ENCODE results near the gene CTR9.

CTR9 gene

GRCh38 chr11:10785146-10785474 is 34.1 kb downstream of the CTR9 start:
- Mint-ChIP-seq H3K9me3 (no peaks in the 10 kb centered on the region), H3K4me1 (ENCODE audit: low read depth) (no peaks in the 10 kb centered on the region), H3K4me3 (no peak overlapping the region), H3K27ac (no peak overlapping the region), H3K36me3 (ENCODE audit: low read depth) (peaks cover under 1% of the 10 kb centered on the region), H3K27me3 (no peaks in the 10 kb centered on the region)

GRCh38 chr11:10786451-10786850 is 35.4 kb downstream of the CTR9 start:
- no peaks in the 10 kb centered on the region for H3K27me3 Mint-ChIP-seq
- no peak overlapping the region for H3K27ac Mint-ChIP-seq
- no peaks in the 10 kb centered on the region for H3K9me3 Mint-ChIP-seq
- no peak overlapping the region for H3K4me3 Mint-ChIP-seq
- H3K4me1 Mint-ChIP-seq (ENCODE audit: low read depth): no peaks in the 10 kb centered on the region
- no peaks in the 10 kb centered on the region for H3K36me3 Mint-ChIP-seq (ENCODE audit: low read depth)

- H3K36me3 Mint-ChIP-seq (ENCODE audit: low read depth): peaks cover 24% of the 10 kb centered on the region
- peaks cover 10% of the 10 kb centered on the region for H3K27me3 Mint-ChIP-seq
- H3K4me3 Mint-ChIP-seq: peak overlapping the region; percentile 5
- no peaks in the 10 kb centered on the region for H3K9me3 Mint-ChIP-seq
- peaks cover 20% of the 10 kb centered on the region for H3K4me1 Mint-ChIP-seq (ENCODE audit: low read depth)
- no peak overlapping the region for H3K27ac Mint-ChIP-seq
Measured at GRCh38 chr11:10792385-10793068, 41.5 kb downstream of the CTR9 start.

GRCh38 chr11:10793470-10794255 is 42.6 kb downstream of the CTR9 start:
- Mint-ChIP-seq H3K36me3 (ENCODE audit: low read depth) (peaks cover 36% of the 10 kb centered on the region), H3K9me3 (no peaks in the 10 kb centered on the region), H3K27ac (no peak overlapping the region), H3K4me3 (no peak overlapping the region), H3K4me1 (ENCODE audit: low read depth) (peaks cover 28% of the 10 kb centered on the region), H3K27me3 (peaks cover 10% of the 10 kb centered on the region)

GRCh38 chr11:10796191-10796590 is 45.1 kb downstream of the CTR9 start:
- Mint-ChIP-seq H3K4me3 (no peak overlapping the region), H3K27me3 (peaks cover 10% of the 10 kb centered on the region), H3K9me3 (no peaks in the 10 kb centered on the region), H3K27ac (no peak overlapping the region), H3K4me1 (ENCODE audit: low read depth) (peaks cover 53% of the 10 kb centered on the region), H3K36me3 (ENCODE audit: low read depth) (peaks cover 61% of the 10 kb centered on the region)

- H3K4me1 Mint-ChIP-seq (ENCODE audit: low read depth): peaks cover 61% of the 10 kb centered on the region
Measured at GRCh38 chr11:10797001-10797400, 46.0 kb downstream of the CTR9 start.

GRCh38 chr11:10797531-10797930 is 46.5 kb downstream of the CTR9 start:
- Mint-ChIP-seq H3K27ac (no peak overlapping the region), H3K4me1 (ENCODE audit: low read depth) (peaks cover 62% of the 10 kb centered on the region), H3K36me3 (ENCODE audit: low read depth) (peaks cover 74% of the 10 kb centered on the region), H3K9me3 (no peaks in the 10 kb centered on the region), H3K4me3 (no peak overlapping the region), H3K27me3 (peaks cover 6% of the 10 kb centered on the region)

More at GRCh38 chr11:10797001-10797400, 46.0 kb downstream of the CTR9 start:
- Mint-ChIP-seq H3K9me3 (no peaks in the 10 kb centered on the region), H3K27ac (peak overlapping the region; percentile 17), H3K4me3 (no peak overlapping the region), H3K27me3 (peaks cover 7% of the 10 kb centered on the region), H3K36me3 (ENCODE audit: low read depth) (peaks cover 69% of the 10 kb centered on the region)

- no peaks in the 10 kb centered on the region for H3K27me3 Mint-ChIP-seq
- H3K9me3 Mint-ChIP-seq: no peaks in the 10 kb centered on the region
- H3K4me3 Mint-ChIP-seq: no peak overlapping the region
- H3K27ac Mint-ChIP-seq: no peak overlapping the region
- H3K4me1 Mint-ChIP-seq (ENCODE audit: low read depth): peaks cover 64% of the 10 kb centered on the region
- H3K36me3 Mint-ChIP-seq (ENCODE audit: low read depth): peaks cover 83% of the 10 kb centered on the region
Measured at GRCh38 chr11:10798330-10798928, 47.4 kb downstream of the CTR9 start.

GRCh38 chr11:10800292-10800691 is 49.2 kb downstream of the CTR9 start:
- Mint-ChIP-seq H3K36me3 (ENCODE audit: low read depth) (peaks cover 94% of the 10 kb centered on the region), H3K27me3 (no peaks in the 10 kb centered on the region), H3K4me1 (ENCODE audit: low read depth) (peaks cover 71% of the 10 kb centered on the region), H3K9me3 (no peaks in the 10 kb centered on the region), H3K27ac (peak overlapping the region; percentile 52), H3K4me3 (no peak overlapping the region)

- peak overlapping the region; percentile 43 for H3K27ac Mint-ChIP-seq
- H3K4me3 Mint-ChIP-seq: peak overlapping the region; percentile 5
- no peaks in the 10 kb centered on the region for H3K27me3 Mint-ChIP-seq
- peaks cover 85% of the 10 kb centered on the region for H3K4me1 Mint-ChIP-seq (ENCODE audit: low read depth)
- H3K9me3 Mint-ChIP-seq: no peaks in the 10 kb centered on the region
- peaks cover 97% of the 10 kb centered on the region for H3K36me3 Mint-ChIP-seq (ENCODE audit: low read depth)
Measured at GRCh38 chr11:10803676-10804075, 52.6 kb downstream of the CTR9 start.

GRCh38 chr11:10805741-10806140 is 54.7 kb downstream of the CTR9 start:
- H3K36me3 Mint-ChIP-seq (ENCODE audit: low read depth): peaks cover 76% of the 10 kb centered on the region

GRCh38 chr11:10806206-10806605 is 55.2 kb downstream of the CTR9 start:
- H3K36me3 Mint-ChIP-seq (ENCODE audit: low read depth): peaks cover 72% of the 10 kb centered on the region
- H3K9me3 Mint-ChIP-seq: no peaks in the 10 kb centered on the region
- H3K4me1 Mint-ChIP-seq (ENCODE audit: low read depth): peaks cover 71% of the 10 kb centered on the region
- peak overlapping the region; percentile 98 for H3K27ac Mint-ChIP-seq
- H3K27me3 Mint-ChIP-seq: no peaks in the 10 kb centered on the region
- peak overlapping the region; percentile 95 for H3K4me3 Mint-ChIP-seq

More at GRCh38 chr11:10805741-10806140, 54.7 kb downstream of the CTR9 start:
- peak overlapping the region; percentile 72 for H3K4me3 Mint-ChIP-seq
- H3K27ac Mint-ChIP-seq: peak overlapping the region; percentile 98
- H3K9me3 Mint-ChIP-seq: no peaks in the 10 kb centered on the region
- peaks cover 76% of the 10 kb centered on the region for H3K4me1 Mint-ChIP-seq (ENCODE audit: low read depth)
- H3K27me3 Mint-ChIP-seq: no peaks in the 10 kb centered on the region

GRCh38 chr11:10807493-10808234 is 56.6 kb downstream of the CTR9 start:
- H3K4me1 Mint-ChIP-seq (ENCODE audit: low read depth): peaks cover 59% of the 10 kb centered on the region
- peak overlapping the region; percentile 95 for H3K4me3 Mint-ChIP-seq
- H3K27ac Mint-ChIP-seq: peak overlapping the region; percentile 98
- H3K27me3 Mint-ChIP-seq: no peaks in the 10 kb centered on the region
- H3K9me3 Mint-ChIP-seq: no peaks in the 10 kb centered on the region
- H3K36me3 Mint-ChIP-seq (ENCODE audit: low read depth): peaks cover 57% of the 10 kb centered on the region

GRCh38 chr11:10808235-10808552 is 57.1 kb downstream of the CTR9 start:
- H3K27me3 Mint-ChIP-seq: no peaks in the 10 kb centered on the region
- peaks cover 52% of the 10 kb centered on the region for H3K36me3 Mint-ChIP-seq (ENCODE audit: low read depth)
- peak overlapping the region; percentile 98 for H3K27ac Mint-ChIP-seq
- peak overlapping the region; percentile 95 for H3K4me3 Mint-ChIP-seq
- no peaks in the 10 kb centered on the region for H3K9me3 Mint-ChIP-seq
- peaks cover 54% of the 10 kb centered on the region for H3K4me1 Mint-ChIP-seq (ENCODE audit: low read depth)
